Activated CD4-positive, alpha-beta memory T cell treated with anti-CD3 and anti-CD28 coated beads for 36 hours (primary cell): ENCODE results near the gene ATP5IF1. TPM values are rescaled to one million over a fixed set of nuclear protein-coding genes. Genes with fewer than 3 reads are reported as not detected.

Source experiments
- CTCF ChIA-PET: fragments of 350-600 bp; sonication (Branson Sonifier 250); formaldehyde crosslinking; loops from one replicate; lab custom pipeline; 2021; ENCODE audit warnings: antibody characterized with exemption, inconsistent platforms; lab: Charles Lee
- POLR2A ChIA-PET: fragments of 350-600 bp; sonication (Branson Sonifier 250); formaldehyde crosslinking; loops from one replicate; lab custom pipeline; 2021; ENCODE audit warnings: antibody characterized with exemption; lab: Charles Lee
- DNase-seq: peaks from one replicate; pipeline ENCODE4 v3.0.0-alpha.2; 2020
- H3K27ac Mint-ChIP-seq: one replicate; pipeline ENCODE4 v1.8.0; 2021; ENCODE audit warnings: mixed read lengths
- H3K27me3 Mint-ChIP-seq: one replicate; pipeline ENCODE4 v1.8.0; 2021; ENCODE audit warnings: mixed read lengths
- H3K36me3 Mint-ChIP-seq: one replicate; pipeline ENCODE4 v1.8.0; 2021; ENCODE audit warnings: mixed read lengths
- H3K4me1 Mint-ChIP-seq: one replicate; pipeline ENCODE4 v1.8.0; 2021; ENCODE audit warnings: low read depth, mixed read lengths
- H3K4me3 Mint-ChIP-seq: one replicate; pipeline ENCODE4 v1.8.0; 2021; ENCODE audit warnings: mild to moderate bottlenecking, mixed read lengths
- H3K9me3 Mint-ChIP-seq: one replicate; pipeline ENCODE4 v1.8.0; 2021; ENCODE audit warnings: mixed read lengths
- intact Hi-C: fragments of 100-400 bp; cut with micrococcal nuclease; formaldehyde crosslinking; loops from one replicate; pipeline ENCODE4 v1.15.1; 2023
- total RNA-seq, 2 experiments: library from RNA; stranded (reverse); gene quantifications; one replicate each; pipeline ENCODE4 v1.2.3, GENCODE V29; 2021

The ATP5IF1 gene
- 100 to 1,000 TPM; 174 to 181 TPM for total RNA-seq

GRCh38 chr1:28235755-28236655 lies at the start of gene ATP5IF1:
Gene ATP5IF1, plus strand, starts transcription at chr1:28236124. Its CDS starts 60 bp downstream, at chr1:28236184.
- Mint-ChIP-seq H3K4me3 (no peak within 1 kb of the TSS), H3K4me1 (peaks cover 19% of the 10 kb centered on the region), H3K9me3 (no peaks in the 10 kb centered on the region), H3K27ac (no peak within 1 kb of the TSS), H3K27me3 (no peaks in the 10 kb centered on the region), H3K36me3 (peaks cover 4% of the 10 kb centered on the region)
- ChIA-PET CTCF (interaction anchor here (0.8 to 3.2 kb wide), 7 partner anchors 12 to 574 kb away, joined by 3 to 27 read pairs (median 3); partner anchors contain the start of gene EYA3), POLR2A (interaction anchor here (0.6 to 3.7 kb wide), 10 partner anchors 9 to 413 kb away, joined by 3 to 34 read pairs (median 5); partner anchors contain the start of genes MED18, RCC1 and SESN2)
- intact Hi-C loops, result loop anchor here (1.0 kb wide), 1 partner anchor 10 kb away; no protein-coding TSS in a partner anchor
- peak; percentile 97 for DNase-seq

GRCh38 chr1:28190337-28190979 lies 45.5 kb upstream of the ATP5IF1 start:
- DNase-seq, result no peak
- Mint-ChIP-seq H3K9me3 (no peaks in the 10 kb centered on the region), H3K27ac (no peak overlapping the region), H3K4me1 (no peaks in the 10 kb centered on the region), H3K4me3 (no peak overlapping the region), H3K27me3 (no peaks in the 10 kb centered on the region), H3K36me3 (peaks cover 5% of the 10 kb centered on the region)
- ChIA-PET CTCF (no interaction called here), POLR2A (no interaction called here)
- intact Hi-C loops, result no loop called here

GRCh38 chr1:28190996-28191645 lies 44.8 kb upstream of the ATP5IF1 start:
- CTCF ChIA-PET, result interaction anchor here (0.7 kb wide), 1 partner anchor 22 kb away, joined by 3 read pairs; no protein-coding TSS in a partner anchor
- Mint-ChIP-seq H3K4me1 (no peaks in the 10 kb centered on the region), H3K27me3 (no peaks in the 10 kb centered on the region), H3K36me3 (peaks cover 5% of the 10 kb centered on the region), H3K27ac (no peak overlapping the region), H3K9me3 (no peaks in the 10 kb centered on the region), H3K4me3 (no peak overlapping the region)
- POLR2A ChIA-PET, result no interaction called here
- no peak for DNase-seq
- intact Hi-C loops, result no loop called here

GRCh38 chr1:28193701-28194161 lies 42.2 kb upstream of the ATP5IF1 start:
- Mint-ChIP-seq H3K27ac (no peak overlapping the region), H3K9me3 (peaks cover 9% of the 10 kb centered on the region), H3K27me3 (no peaks in the 10 kb centered on the region), H3K4me1 (peaks cover 17% of the 10 kb centered on the region), H3K4me3 (no peak overlapping the region), H3K36me3 (peaks cover 25% of the 10 kb centered on the region)
- ChIA-PET CTCF (no interaction called here), POLR2A (no interaction called here)
- intact Hi-C loops, result no loop called here
- DNase-seq, result no peak

GRCh38 chr1:28194326-28195035 lies 41.4 kb upstream of the ATP5IF1 start:
- intact Hi-C loops, result no loop called here
- H3K4me1 Mint-ChIP-seq, result peaks cover 24% of the 10 kb centered on the region
- H3K27ac Mint-ChIP-seq, result no peak overlapping the region
- CTCF ChIA-PET, result no interaction called here
- POLR2A ChIA-PET, result no interaction called here
- H3K36me3 Mint-ChIP-seq, result peaks cover 32% of the 10 kb centered on the region
- no peak for DNase-seq
- no peaks in the 10 kb centered on the region for H3K27me3 Mint-ChIP-seq
- peaks cover 16% of the 10 kb centered on the region for H3K9me3 Mint-ChIP-seq
- H3K4me3 Mint-ChIP-seq, result no peak overlapping the region

GRCh38 chr1:28195780-28196179 lies 40.1 kb upstream of the ATP5IF1 start:
- DNase-seq, result no peak
- H3K9me3 Mint-ChIP-seq, result peaks cover 17% of the 10 kb centered on the region

GRCh38 chr1:28196330-28196729 lies 39.6 kb upstream of the ATP5IF1 start:
- H3K9me3 Mint-ChIP-seq, result peaks cover 17% of the 10 kb centered on the region
- intact Hi-C loops, result no loop called here
- H3K36me3 Mint-ChIP-seq, result peaks cover 46% of the 10 kb centered on the region
- no peak overlapping the region for H3K4me3 Mint-ChIP-seq
- ChIA-PET POLR2A (interaction anchor here (1.3 kb wide), 1 partner anchor 108 kb away, joined by 5 read pairs; the partner anchor contains the start of gene EYA3), CTCF (interaction anchor here (0.6 to 1.3 kb wide), 4 partner anchors 12 to 105 kb away, joined by 3 to 6 read pairs (median 4); no protein-coding TSS in a partner anchor)
- H3K27ac Mint-ChIP-seq, result no peak overlapping the region
- no peak for DNase-seq
- no peaks in the 10 kb centered on the region for H3K27me3 Mint-ChIP-seq
- peaks cover 41% of the 10 kb centered on the region for H3K4me1 Mint-ChIP-seq

More at GRCh38 chr1:28195780-28196179, 40.1 kb upstream of the ATP5IF1 start:
- peaks cover 36% of the 10 kb centered on the region for H3K4me1 Mint-ChIP-seq
- ChIA-PET POLR2A (interaction anchor here (1.3 kb wide), 1 partner anchor 108 kb away, joined by 5 read pairs; the partner anchor contains the start of gene EYA3), CTCF (interaction anchor here (0.6 to 1.3 kb wide), 3 partner anchors 13 to 149 kb away, joined by 4 to 6 read pairs (median 4); no protein-coding TSS in a partner anchor)
- H3K36me3 Mint-ChIP-seq, result peaks cover 41% of the 10 kb centered on the region
- no peak overlapping the region for H3K27ac Mint-ChIP-seq
- no peaks in the 10 kb centered on the region for H3K27me3 Mint-ChIP-seq
- H3K4me3 Mint-ChIP-seq, result no peak overlapping the region
- intact Hi-C loops, result no loop called here

- POLR2A ChIA-PET, result interaction anchor here (0.9 kb wide), 1 partner anchor 51 kb away, joined by 3 read pairs; no protein-coding TSS in a partner anchor
- no peak overlapping the region for H3K27ac Mint-ChIP-seq
Observed at GRCh38 chr1:28197682-28198415, 38.1 kb upstream of the ATP5IF1 start.

GRCh38 chr1:28199328-28200233 lies 36.3 kb upstream of the ATP5IF1 start:
- POLR2A ChIA-PET, result interaction anchor here (1.0 to 2.1 kb wide), 6 partner anchors 9 to 111 kb away, joined by 4 to 12 read pairs (median 5); partner anchors contain the start of gene EYA3

More at GRCh38 chr1:28197682-28198415, 38.1 kb upstream of the ATP5IF1 start:
- intact Hi-C loops, result loop anchor here (2.0 kb wide), 1 partner anchor 49 kb away; no protein-coding TSS in a partner anchor
- Mint-ChIP-seq H3K27me3 (no peaks in the 10 kb centered on the region), H3K36me3 (peaks cover 53% of the 10 kb centered on the region), H3K4me3 (no peak overlapping the region), H3K9me3 (peaks cover 17% of the 10 kb centered on the region), H3K4me1 (peaks cover 41% of the 10 kb centered on the region)
- no peak for DNase-seq
- CTCF ChIA-PET, result interaction anchor here (1.3 kb wide), 1 partner anchor 12 kb away, joined by 4 read pairs; no protein-coding TSS in a partner anchor

More at GRCh38 chr1:28199328-28200233, 36.3 kb upstream of the ATP5IF1 start:
- Mint-ChIP-seq H3K4me1 (peaks cover 41% of the 10 kb centered on the region), H3K4me3 (peak overlapping the region; percentile 28), H3K36me3 (peaks cover 64% of the 10 kb centered on the region), H3K27ac (peak overlapping the region; percentile 87), H3K27me3 (no peaks in the 10 kb centered on the region), H3K9me3 (peaks cover 17% of the 10 kb centered on the region)
- DNase-seq, result peak; percentile 89
- intact Hi-C loops, result loop anchor here (1.0 to 2.0 kb wide), 6 partner anchors 30 to 287 kb away; partner anchors contain the start of gene EYA3
- CTCF ChIA-PET, result interaction anchor here (1.0 to 2.2 kb wide), 6 partner anchors 9 to 110 kb away, joined by 3 to 9 read pairs (median 6); no protein-coding TSS in a partner anchor
